Activated CD8-positive, alpha-beta T cell treated with anti-CD3 and anti-CD28 coated beads for 36 hours (primary cell): Measurements from ENCODE around the gene STAC3. TPM values are rescaled to one million over a fixed set of nuclear protein-coding genes. Genes with fewer than 3 reads are reported as not detected.

Source experiments
- ATAC-seq: fragments of 200-7000 bp; cut with Tn5 transposase; one replicate; pipeline ENCODE4 v1.10.0; 2021; ENCODE audit warnings: mild to moderate bottlenecking, moderate library complexity
- CTCF ChIA-PET: fragments of 350-600 bp; sonication (Branson Sonifier 250); formaldehyde crosslinking; loops from one replicate; lab custom pipeline; 2021; ENCODE audit warnings: antibody characterized with exemption; lab: Charles Lee
- POLR2A ChIA-PET: fragments of 350-600 bp; sonication (Branson Sonifier 250); formaldehyde crosslinking; loops from one replicate; lab custom pipeline; 2021; ENCODE audit warnings: antibody characterized with exemption; lab: Charles Lee
- DNase-seq: peaks from one replicate; pipeline ENCODE4 v3.0.0-alpha.2; 2020
- H3K27ac Mint-ChIP-seq: one replicate; pipeline ENCODE4 v1.8.0; 2021; ENCODE audit warnings: mild to moderate bottlenecking, mixed read lengths
- H3K27me3 Mint-ChIP-seq: one replicate; pipeline ENCODE4 v1.8.0; 2021; ENCODE audit warnings: mixed read lengths
- H3K36me3 Mint-ChIP-seq: one replicate; pipeline ENCODE4 v1.8.0; 2021; ENCODE audit warnings: low read depth, mixed read lengths
- H3K4me1 Mint-ChIP-seq: one replicate; pipeline ENCODE4 v1.8.0; 2021; ENCODE audit warnings: low read depth, mixed read lengths
- H3K4me3 Mint-ChIP-seq: one replicate; pipeline ENCODE4 v1.8.0; 2021; ENCODE audit warnings: mild to moderate bottlenecking, moderate library complexity, mixed read lengths
- H3K9me3 Mint-ChIP-seq: one replicate; pipeline ENCODE4 v1.8.0; 2021; ENCODE audit warnings: mixed read lengths
- intact Hi-C: fragments of 100-400 bp; cut with micrococcal nuclease; formaldehyde crosslinking; loops from one replicate; pipeline ENCODE4 v1.10.0; 2022
- total RNA-seq, 2 experiments: library from RNA; stranded (reverse); gene quantifications; one replicate each; pipeline ENCODE4 v1.2.3, GENCODE V29; 2021
- TF ChIP-seq, protein P1 (sequence below): fragments of 200-600 bp; IDR thresholded peaks from one replicate; pipeline ENCODE4 v1.8.0; 2022; ENCODE audit warnings: antibody characterized with exemption, mild to moderate bottlenecking

The STAC3 gene
- total RNA-seq, 2 experiments from 2014 or later, result 1.7 to 2.1 TPM

DNA sequence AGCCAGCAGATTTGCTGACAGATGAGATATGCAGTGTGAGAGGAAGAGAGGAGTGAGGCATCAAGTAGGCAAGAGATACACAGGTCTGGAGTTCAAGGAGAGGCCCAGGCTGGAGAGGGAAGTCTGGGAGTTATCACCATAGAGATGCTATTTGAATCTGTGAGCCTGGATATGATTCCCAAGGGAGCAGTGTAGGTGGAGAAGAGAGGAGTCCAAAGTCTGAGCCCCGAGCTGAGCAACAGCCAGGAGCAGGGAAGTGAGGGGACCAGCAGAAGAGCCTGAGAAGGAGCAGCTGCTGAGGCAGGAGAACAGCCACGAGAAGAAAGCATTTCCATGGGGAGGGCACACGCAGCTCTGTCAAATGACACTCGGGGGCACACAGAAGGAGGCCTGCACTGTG, 54.5 kb downstream of the STAC3 start:
- Mint-ChIP-seq H3K4me1 (no peaks in the 10 kb centered on the region), H3K27me3 (no peaks in the 10 kb centered on the region), H3K36me3 (no peaks in the 10 kb centered on the region), H3K9me3 (no peaks in the 10 kb centered on the region), H3K4me3 (no peak overlapping the region), H3K27ac (no peak overlapping the region)
- intact Hi-C loops, result no loop called here
- ATAC-seq, result no peak
- TF ChIP-seq, protein P1, sequence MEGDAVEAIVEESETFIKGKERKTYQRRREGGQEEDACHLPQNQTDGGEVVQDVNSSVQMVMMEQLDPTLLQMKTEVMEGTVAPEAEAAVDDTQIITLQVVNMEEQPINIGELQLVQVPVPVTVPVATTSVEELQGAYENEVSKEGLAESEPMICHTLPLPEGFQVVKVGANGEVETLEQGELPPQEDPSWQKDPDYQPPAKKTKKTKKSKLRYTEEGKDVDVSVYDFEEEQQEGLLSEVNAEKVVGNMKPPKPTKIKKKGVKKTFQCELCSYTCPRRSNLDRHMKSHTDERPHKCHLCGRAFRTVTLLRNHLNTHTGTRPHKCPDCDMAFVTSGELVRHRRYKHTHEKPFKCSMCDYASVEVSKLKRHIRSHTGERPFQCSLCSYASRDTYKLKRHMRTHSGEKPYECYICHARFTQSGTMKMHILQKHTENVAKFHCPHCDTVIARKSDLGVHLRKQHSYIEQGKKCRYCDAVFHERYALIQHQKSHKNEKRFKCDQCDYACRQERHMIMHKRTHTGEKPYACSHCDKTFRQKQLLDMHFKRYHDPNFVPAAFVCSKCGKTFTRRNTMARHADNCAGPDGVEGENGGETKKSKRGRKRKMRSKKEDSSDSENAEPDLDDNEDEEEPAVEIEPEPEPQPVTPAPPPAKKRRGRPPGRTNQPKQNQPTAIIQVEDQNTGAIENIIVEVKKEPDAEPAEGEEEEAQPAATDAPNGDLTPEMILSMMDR, result no peak
- no peak for DNase-seq
- ChIA-PET POLR2A (interaction anchor here (1.3 kb wide), 1 partner anchor 9 kb away, joined by 3 read pairs; no protein-coding TSS in a partner anchor), CTCF (interaction anchor here (1.0 to 1.5 kb wide), 5 partner anchors 10 to 72 kb away, joined by 3 to 4 read pairs (median 3); no protein-coding TSS in a partner anchor)

DNA sequence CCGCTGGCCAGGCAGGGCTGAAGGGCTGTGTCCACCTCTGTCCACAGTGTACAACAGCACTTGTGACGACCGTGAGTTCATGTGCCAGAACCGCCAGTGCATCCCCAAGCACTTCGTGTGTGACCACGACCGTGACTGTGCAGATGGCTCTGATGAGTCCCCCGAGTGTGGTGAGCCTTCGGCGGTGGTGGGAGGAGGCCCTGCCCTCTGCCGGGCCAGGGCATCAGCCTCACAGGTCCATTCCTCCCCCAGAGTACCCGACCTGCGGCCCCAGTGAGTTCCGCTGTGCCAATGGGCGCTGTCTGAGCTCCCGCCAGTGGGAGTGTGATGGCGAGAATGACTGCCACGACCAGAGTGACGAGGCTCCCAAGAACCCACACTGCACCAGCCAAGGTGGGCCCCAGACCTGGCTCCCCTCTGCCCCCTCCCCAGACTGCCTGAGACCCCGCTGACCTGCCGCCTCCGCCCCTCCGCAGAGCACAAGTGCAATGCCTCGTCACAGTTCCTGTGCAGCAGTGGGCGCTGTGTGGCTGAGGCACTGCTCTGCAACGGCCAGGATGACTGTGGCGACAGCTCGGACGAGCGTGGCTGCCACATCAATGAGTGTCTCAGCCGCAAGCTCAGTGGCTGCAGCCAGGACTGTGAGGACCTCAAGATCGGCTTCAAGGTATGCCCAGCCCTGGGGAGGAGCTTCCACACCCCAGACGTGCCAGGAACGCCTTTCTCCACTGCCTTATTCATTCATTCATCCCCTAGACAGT, 55.2 kb downstream of the STAC3 start:
- no peaks in the 10 kb centered on the region for H3K4me1 Mint-ChIP-seq
- H3K9me3 Mint-ChIP-seq, result no peaks in the 10 kb centered on the region
- POLR2A ChIA-PET, result interaction anchor here (0.7 to 1.3 kb wide), 2 partner anchors 8 to 71 kb away, joined by 3 read pairs; no protein-coding TSS in a partner anchor
- no peaks in the 10 kb centered on the region for H3K27me3 Mint-ChIP-seq
- ATAC-seq, result peak; percentile 19
- no peaks in the 10 kb centered on the region for H3K36me3 Mint-ChIP-seq
- no peak overlapping the region for H3K27ac Mint-ChIP-seq
- TF ChIP-seq, protein P1, result no peak
- H3K4me3 Mint-ChIP-seq, result no peak overlapping the region
- CTCF ChIA-PET, result interaction anchor here (1.0 to 1.5 kb wide), 5 partner anchors 10 to 72 kb away, joined by 3 to 4 read pairs (median 3); no protein-coding TSS in a partner anchor
- no peak for DNase-seq
- intact Hi-C loops, result no loop called here

DNA sequence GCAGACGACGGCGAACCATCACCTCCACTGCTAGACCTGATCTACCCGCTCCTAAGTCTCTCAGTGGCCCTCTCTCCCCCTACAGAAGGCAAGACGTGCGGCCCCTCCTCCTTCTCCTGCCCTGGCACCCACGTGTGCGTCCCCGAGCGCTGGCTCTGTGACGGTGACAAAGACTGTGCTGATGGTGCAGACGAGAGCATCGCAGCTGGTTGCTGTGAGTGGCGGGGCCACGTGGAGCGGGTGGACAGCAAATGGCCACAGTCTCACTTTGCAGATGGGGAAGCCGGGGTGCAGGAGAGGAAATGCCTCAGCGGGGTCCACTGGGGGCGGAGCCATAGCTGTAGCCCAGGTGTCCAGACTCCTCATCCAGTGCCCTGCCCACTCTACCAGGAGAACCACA, 55.8 kb downstream of the STAC3 start:
- no peaks in the 10 kb centered on the region for H3K36me3 Mint-ChIP-seq
- TF ChIP-seq, protein P1, result no peak
- no peak for ATAC-seq

GRCh38 chr12:57194253-57194652, 56.7 kb downstream of the STAC3 start:
- H3K4me3 Mint-ChIP-seq, result no peak overlapping the region
- CTCF ChIA-PET, result no interaction called here
- H3K9me3 Mint-ChIP-seq, result no peaks in the 10 kb centered on the region
- H3K36me3 Mint-ChIP-seq, result no peaks in the 10 kb centered on the region
- DNase-seq (no peak), ATAC-seq (no peak)
- no peaks in the 10 kb centered on the region for H3K4me1 Mint-ChIP-seq
- no peaks in the 10 kb centered on the region for H3K27me3 Mint-ChIP-seq
- POLR2A ChIA-PET, result no interaction called here
- intact Hi-C loops, result no loop called here
- no peak overlapping the region for H3K27ac Mint-ChIP-seq
- TF ChIP-seq, protein P1, result no peak

More for the DNA sequence above, 55.8 kb downstream of the STAC3 start:
- POLR2A ChIA-PET, result interaction anchor here (0.7 kb wide), 1 partner anchor 72 kb away, joined by 3 read pairs; no protein-coding TSS in a partner anchor
- Mint-ChIP-seq H3K4me3 (no peak overlapping the region), H3K9me3 (no peaks in the 10 kb centered on the region), H3K27ac (no peak overlapping the region), H3K4me1 (no peaks in the 10 kb centered on the region), H3K27me3 (no peaks in the 10 kb centered on the region)
- intact Hi-C loops, result no loop called here
- CTCF ChIA-PET, result no interaction called here
- DNase-seq, result no peak

GRCh38 chr12:57193706-57194245, 57.2 kb downstream of the STAC3 start:
- ATAC-seq, result no peak
- DNase-seq, result no peak
- no peaks in the 10 kb centered on the region for H3K27me3 Mint-ChIP-seq
- TF ChIP-seq, protein P1, result no peak
- no peaks in the 10 kb centered on the region for H3K9me3 Mint-ChIP-seq
- H3K4me1 Mint-ChIP-seq, result no peaks in the 10 kb centered on the region
- intact Hi-C loops, result no loop called here
- ChIA-PET POLR2A (no interaction called here), CTCF (interaction anchor here (0.9 kb wide), 1 partner anchor 20 kb away, joined by 3 read pairs; no protein-coding TSS in a partner anchor)
- no peak overlapping the region for H3K27ac Mint-ChIP-seq
- no peaks in the 10 kb centered on the region for H3K36me3 Mint-ChIP-seq
- no peak overlapping the region for H3K4me3 Mint-ChIP-seq
